OCI-LY1 (cell line): ENCODE measurements around the gene ARHGAP24.

Experiments
- EZH2 ChIP-seq: fragments of 200-600 bp; sonication (generic), shearing (Covaris generic); IDR thresholded peaks from 2 replicates; pipeline ENCODE4 v1.8.0; 2017; ENCODE audit warnings: borderline replicate concordance, mixed run types, mild to moderate bottlenecking, antibody characterized with exemption, low read length, moderate library complexity, mixed read lengths
- TF ChIP-seq, protein P1 (sequence below): fragments of 200-600 bp; sonication (generic), shearing (Covaris generic); IDR thresholded peaks from 2 replicates; pipeline ENCODE4 v1.5.1; 2017; ENCODE audit warnings: mild to moderate bottlenecking, antibody characterized with exemption, low read length, moderate library complexity, mixed read lengths

DNA sequence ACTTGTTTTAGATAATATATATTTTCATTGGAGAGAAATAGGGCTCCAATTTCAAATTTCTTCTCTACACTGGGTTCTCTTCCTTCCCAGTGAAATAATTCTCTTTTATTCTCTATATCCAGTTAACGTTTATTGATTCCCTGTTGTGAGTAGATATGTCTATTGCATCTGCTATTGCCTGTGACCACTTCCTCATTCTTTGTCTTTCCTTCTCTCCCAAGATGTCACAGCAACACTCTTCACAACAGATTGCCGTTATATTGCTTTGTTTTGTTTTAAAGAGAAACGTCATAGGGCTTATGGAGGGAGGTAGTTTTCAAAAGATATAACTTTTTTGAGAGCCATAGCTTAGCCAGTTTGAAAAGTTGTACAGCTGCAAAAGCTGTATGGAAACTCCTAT, 343.8 kb downstream of the ARHGAP24 start:
- TF ChIP-seq, protein P1, sequence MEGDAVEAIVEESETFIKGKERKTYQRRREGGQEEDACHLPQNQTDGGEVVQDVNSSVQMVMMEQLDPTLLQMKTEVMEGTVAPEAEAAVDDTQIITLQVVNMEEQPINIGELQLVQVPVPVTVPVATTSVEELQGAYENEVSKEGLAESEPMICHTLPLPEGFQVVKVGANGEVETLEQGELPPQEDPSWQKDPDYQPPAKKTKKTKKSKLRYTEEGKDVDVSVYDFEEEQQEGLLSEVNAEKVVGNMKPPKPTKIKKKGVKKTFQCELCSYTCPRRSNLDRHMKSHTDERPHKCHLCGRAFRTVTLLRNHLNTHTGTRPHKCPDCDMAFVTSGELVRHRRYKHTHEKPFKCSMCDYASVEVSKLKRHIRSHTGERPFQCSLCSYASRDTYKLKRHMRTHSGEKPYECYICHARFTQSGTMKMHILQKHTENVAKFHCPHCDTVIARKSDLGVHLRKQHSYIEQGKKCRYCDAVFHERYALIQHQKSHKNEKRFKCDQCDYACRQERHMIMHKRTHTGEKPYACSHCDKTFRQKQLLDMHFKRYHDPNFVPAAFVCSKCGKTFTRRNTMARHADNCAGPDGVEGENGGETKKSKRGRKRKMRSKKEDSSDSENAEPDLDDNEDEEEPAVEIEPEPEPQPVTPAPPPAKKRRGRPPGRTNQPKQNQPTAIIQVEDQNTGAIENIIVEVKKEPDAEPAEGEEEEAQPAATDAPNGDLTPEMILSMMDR = no peak
- no peak for TF ChIP-seq EZH2
